ENCODE results near the gene UCHL3. TPM values are rescaled to one million over a fixed set of nuclear protein-coding genes. Genes with fewer than 3 reads are reported as not detected.

The UCHL3 gene
- total and polyA plus RNA-seq, 2 experiments from 2014 or later = 64.6 to 143 TPM

DNA sequence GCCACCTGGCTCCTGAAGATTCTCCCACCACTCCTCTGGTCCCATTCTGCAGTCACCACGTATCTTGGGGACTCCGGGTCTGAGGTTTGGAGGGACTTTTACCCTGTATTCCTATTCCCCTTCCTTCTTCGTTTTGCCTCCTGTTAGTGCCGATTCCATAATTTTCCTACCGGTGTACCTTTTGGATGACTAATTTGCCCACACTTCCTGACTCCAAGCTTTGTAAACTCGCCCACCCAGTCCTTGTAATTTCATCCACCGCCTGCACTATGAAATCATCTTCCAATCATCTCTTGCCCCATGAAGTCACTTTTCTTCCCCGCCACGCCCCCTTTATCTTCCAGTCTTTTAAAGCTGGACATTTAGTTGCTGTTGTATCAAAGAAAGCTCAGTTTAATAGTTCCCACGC is 572 bp downstream of the UCHL3 start (continued):
- TF ChIP-seq ZNF462 (CRISPR knock-in tag; IDR thresholded peaks at IDR 0.05) (no peak), NANOG (IDR thresholded peaks at IDR 0.05; ENCODE audit: borderline replicate concordance) (no peak), EZH2 (IDR thresholded peaks at IDR 0.05; ENCODE audit: low read depth, unreplicated experiment) (no peak), REST (IDR thresholded peaks at IDR 0.05; ENCODE audit: unreplicated experiment) (no peak), ZNF114 (CRISPR knock-in tag; IDR thresholded peaks at IDR 0.05) (no peak), STAT1 (IDR thresholded peaks at IDR 0.05; ENCODE audit: unreplicated experiment) (no peak), JUNB (IDR thresholded peaks at IDR 0.05; ENCODE audit: unreplicated experiment) (no peak)

Measured in GM23338 (cell line).